Measurements from ENCODE around the gene DDA1.
"Not testable (repeated sequence)": the region's sequence is repeated elsewhere in the genome, so short reads cannot be mapped to it uniquely, and the experiment has no call there.

DNA sequence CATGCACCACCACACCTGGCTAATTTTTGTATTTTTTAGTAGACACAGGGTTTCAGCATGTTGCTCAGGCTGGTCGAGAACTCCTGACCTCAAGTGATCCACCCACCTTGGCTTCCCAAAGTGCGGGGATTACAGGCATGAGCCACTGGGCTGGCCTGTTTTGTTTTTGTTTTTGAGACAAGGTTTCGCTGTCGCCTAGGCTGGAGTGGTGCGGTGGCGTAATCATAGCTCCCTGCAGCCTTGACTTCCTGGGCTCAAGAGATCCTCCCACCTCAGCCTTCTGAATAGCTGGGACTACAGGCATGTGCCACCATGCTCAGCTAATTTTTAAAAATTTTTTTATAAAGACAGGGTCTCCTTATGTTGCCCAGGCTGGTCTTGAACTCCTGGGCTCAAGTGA, 13.8 kb upstream of the DDA1 start:
- TF ChIP-seq EZH2phosphoT487 (IDR thresholded peaks at IDR 0.05; ENCODE audit: low read depth, severe bottlenecking, unreplicated experiment); EZH2 (IDR thresholded peaks at IDR 0.05; ENCODE audit: borderline replicate concordance): not testable (repeated sequence)

All from hepatocyte (in vitro differentiated cells).